Urothelium cell line (cell line): ENCODE measurements around the gene CDH23.
A peak's percentile ranks its signal among the peaks of the same experiment; 100 is the strongest.

ENCODE experiments used
- DNase-seq: peaks from one replicate; pipeline ENCODE4 v3.0.0; 2011; ENCODE audit warnings: low spot score, mixed read lengths
- FAIRE-seq: peaks from 2 replicates; lab custom pipeline; 2011; peaks lifted over from hg19 to GRCh38; lab: Jason Lieb, UNC

Gene CDH23

GRCh38 chr10:71632896-71633600 is 236.3 kb downstream of the CDH23 start:
- no peak for DNase-seq
- FAIRE-seq: no peak

GRCh38 chr10:71633920-71634319 is 237.2 kb downstream of the CDH23 start:
- FAIRE-seq (no peak), DNase-seq (no peak)

GRCh38 chr10:71634531-71635164 is 237.9 kb downstream of the CDH23 start:
- no peak for DNase-seq
- no peak for FAIRE-seq

DNA sequence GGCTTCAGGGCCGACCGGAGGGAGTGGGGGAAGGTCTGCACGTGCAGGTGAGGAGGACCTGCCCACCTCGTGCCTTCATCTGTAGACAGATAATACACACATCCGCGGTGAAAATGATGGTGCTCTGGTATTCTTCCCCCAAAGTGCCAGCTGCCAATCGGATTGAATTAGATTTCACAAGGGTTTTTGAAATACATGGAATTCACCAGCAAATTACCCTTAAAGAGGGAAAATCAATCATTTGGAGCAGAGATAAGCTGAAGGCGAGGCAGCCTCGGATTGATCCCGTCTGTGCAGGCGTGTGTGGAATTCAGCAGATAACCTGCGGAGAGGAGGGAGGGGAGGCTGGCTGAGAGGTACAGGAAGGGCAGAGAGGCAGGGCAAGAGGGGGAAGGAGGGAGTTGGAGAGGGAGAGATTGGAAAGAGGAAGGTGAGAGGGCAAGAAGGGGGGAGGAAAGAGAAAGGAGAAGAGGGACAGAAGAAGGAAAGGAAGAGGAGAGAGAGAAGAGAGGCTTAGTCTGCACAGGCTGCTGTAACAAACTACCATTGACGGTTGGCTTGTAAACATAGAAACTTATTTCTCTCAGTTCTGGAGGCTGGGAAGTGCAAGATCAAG is 238.6 kb downstream of the CDH23 start:
- FAIRE-seq (no peak), DNase-seq (no peak)

GRCh38 chr10:71635867-71636266 is 239.1 kb downstream of the CDH23 start:
- FAIRE-seq (no peak), DNase-seq (no peak)

- FAIRE-seq: no peak
Measured at GRCh38 chr10:71636588-71636987, 239.9 kb downstream of the CDH23 start.

DNA sequence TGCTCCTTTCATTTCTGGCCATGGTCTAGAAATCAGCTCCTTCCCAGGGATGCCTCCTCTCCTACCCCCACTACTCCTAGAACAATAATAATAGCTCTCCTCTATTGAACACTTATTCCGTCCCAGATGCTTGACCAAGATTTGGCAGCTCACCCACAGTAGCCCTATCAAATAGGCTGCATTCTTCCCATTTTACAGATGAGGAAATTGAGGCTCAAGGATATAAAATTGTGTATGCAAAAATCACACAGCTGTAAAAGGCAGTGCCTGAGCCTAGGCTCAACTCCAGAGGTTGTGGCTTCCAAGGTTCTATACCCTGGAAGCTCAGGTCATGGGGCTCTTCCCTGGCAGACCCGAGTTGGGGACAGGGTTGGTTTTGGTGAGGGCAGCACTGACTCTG is 240.6 kb downstream of the CDH23 start:
- DNase-seq (no peak), FAIRE-seq (no peak)

More at GRCh38 chr10:71636588-71636987, 239.9 kb downstream of the CDH23 start:
- no peak for DNase-seq

DNA sequence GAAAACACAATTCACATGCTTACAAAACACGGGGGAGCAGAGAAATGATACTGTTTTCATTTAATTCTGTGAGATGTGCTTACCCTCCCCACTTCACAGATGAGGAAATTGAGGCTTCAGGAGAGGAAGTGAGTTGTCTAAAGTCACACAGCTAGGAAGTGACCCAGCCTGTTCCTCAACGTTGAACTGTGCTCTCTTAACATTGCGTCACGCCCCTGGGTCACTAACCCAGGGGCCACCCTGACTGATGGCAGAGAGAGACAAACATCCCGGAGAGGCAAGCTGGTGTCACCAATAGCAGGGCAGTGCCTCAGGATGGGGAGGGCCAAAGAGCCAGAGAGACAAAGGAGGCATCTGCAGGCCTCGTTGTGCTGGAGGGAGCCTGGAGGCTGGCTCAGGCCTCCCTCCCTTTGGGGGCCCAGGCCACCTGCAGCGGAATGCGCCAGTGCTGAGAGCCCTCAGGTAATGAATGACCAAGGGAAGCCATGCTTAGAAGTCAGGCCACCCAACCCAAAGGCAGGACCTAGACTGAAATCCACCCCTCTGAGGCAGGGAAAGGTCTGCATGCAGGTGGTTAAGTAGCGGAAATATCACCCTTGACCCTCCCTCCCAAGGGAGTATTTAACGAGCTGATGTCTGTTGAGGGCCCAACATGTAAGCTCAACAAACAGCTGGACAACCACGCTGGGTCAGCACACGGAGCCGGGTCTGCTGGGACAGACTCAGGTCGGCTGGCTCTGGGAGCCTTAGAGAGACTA is 241.5 kb downstream of the CDH23 start:
- FAIRE-seq: peak; percentile 89
- DNase-seq: no peak

GRCh38 chr10:71638822-71639719 is 242.4 kb downstream of the CDH23 start:
- DNase-seq (no peak), FAIRE-seq (no peak)

GRCh38 chr10:71640607-71641006 is 243.9 kb downstream of the CDH23 start:
- FAIRE-seq: no peak

DNA sequence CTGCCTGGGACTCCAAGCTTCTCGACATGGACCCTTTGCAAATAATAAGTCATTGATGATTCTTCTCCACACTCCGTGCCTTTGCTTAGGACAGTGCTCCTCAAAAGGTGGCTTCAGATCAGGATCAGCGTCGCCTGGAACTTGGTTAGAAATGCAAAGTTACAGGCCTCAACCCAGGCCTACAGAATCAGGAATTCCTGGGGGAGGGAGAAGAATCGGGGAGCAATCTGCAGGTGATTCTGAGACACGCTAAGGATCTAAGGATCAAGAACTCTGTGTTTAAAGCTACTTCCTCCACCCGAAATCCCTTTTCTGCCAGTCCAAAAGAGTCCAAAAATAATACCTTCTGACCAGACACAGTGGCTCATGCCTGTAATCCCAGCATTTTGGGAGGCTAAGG is 244.7 kb downstream of the CDH23 start:
- DNase-seq: no peak
- no peak for FAIRE-seq

More at GRCh38 chr10:71640607-71641006, 243.9 kb downstream of the CDH23 start:
- no peak for DNase-seq

DNA sequence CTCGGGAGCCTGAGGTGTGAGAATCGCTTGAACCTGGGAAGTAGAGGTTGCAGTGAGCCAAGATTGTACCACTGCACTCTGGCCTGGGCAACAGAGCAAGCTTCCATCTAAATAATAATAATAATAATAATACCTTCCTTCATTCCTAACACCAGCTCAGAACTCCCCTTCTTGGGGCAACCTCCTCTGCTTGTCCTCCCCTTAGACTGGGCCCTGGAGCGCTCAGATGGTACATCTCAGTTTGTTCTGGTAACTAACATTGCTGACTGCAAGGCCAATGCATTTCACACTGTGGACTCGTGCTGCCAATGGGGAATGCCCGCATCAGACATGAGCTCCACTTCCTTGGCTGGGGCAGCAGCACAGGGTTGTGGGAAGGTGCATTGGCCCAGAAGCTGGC is 245.3 kb downstream of the CDH23 start:
- DNase-seq (no peak), FAIRE-seq (no peak)

GRCh38 chr10:71643904-71644303 is 247.2 kb downstream of the CDH23 start:
- FAIRE-seq (no peak), DNase-seq (no peak)

- FAIRE-seq (no peak), DNase-seq (no peak)
Measured at GRCh38 chr10:71644307-71645180, 247.8 kb downstream of the CDH23 start.

DNA sequence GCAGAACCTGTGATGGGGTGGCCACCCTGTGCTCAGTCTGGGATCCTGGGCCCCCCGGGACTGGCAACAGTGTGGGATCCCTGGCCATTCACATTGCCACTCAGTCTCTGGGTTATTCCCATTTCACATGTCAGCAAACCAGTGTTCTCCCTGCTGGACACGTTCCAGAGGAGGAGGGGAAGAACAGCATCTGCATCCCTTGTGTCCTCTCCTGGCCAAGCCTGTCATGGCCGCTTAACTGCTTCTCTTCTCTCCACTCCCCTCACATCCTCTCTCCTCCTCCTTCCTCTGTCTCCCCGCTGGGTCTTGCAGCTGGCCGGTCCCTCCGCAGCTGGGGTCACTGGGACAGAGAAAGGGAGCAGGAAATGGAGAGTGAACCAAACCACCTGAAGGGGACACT is 248.5 kb downstream of the CDH23 start:
- no peak for DNase-seq
- no peak for FAIRE-seq

DNA sequence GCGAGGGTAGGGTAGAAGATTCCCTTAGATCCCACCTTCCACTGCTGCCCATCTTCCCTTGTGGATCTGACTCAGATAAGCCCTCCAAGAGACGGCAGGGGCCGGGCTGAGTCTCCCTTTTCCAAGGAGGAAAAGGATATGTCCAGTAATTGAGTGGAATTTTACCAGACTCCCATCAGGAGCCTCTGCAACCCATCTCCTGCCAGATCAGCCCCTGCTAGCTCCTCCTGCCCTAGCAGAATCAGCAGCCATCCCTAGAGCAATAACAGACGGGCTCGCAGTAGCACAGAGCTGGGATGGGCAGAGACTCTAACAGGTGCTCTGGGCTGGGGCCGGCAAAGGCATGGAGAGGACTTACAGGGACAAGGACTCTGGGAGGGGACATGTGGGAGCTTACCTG is 249.3 kb downstream of the CDH23 start:
- no peak for FAIRE-seq
- DNase-seq: no peak

- no peak for DNase-seq
- FAIRE-seq: no peak
Measured at GRCh38 chr10:71646592-71647292, 250.0 kb downstream of the CDH23 start.

DNA sequence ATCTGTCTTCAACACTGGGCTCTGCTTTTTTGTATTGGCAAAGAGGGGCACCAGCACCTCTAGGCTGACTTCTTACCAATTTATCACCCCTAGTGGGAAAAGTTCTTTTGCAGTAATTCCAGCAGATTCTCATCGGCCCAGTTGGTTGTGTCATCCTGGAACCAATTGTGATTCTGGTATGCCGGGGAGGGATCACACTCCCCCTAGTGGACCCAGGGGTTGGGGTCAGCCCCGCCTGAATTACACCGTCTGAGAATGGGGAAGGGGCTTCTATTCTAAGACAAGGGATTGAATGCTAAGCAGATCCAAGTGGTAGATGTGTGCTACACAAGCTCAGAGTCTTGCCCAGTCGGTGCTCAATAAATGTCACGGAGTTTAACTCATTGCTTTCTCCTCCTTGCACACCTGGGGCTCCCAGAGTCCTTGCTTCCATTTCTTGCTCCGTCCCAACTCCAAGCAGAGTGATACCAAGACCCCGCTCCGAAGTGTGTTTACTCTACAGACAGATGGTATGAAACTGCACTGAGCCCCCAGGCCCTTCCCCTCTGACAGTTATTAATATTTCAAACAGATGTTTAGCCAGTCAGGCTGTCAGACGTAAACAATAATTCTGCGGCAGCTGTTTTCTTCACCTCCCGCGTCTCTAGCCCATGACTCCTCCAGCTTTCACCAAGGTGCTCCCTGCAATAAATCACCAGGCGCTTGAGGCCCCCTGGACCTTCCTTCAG is 251.0 kb downstream of the CDH23 start:
- FAIRE-seq: no peak
- peak; percentile 35 for DNase-seq
